Measurements from ENCODE around the gene HOXB2. TPM values are rescaled to one million over a fixed set of nuclear protein-coding genes. Genes with fewer than 3 reads are reported as not detected.
"Not testable (repeated sequence)": the region's sequence is repeated elsewhere in the genome, so short reads cannot be mapped to it uniquely, and the experiment has no call there.

HOXB2 gene
- total RNA-seq, 4 donors from 2014 or later, result 9.2 to 24.2 (median 17.1) TPM

DNA sequence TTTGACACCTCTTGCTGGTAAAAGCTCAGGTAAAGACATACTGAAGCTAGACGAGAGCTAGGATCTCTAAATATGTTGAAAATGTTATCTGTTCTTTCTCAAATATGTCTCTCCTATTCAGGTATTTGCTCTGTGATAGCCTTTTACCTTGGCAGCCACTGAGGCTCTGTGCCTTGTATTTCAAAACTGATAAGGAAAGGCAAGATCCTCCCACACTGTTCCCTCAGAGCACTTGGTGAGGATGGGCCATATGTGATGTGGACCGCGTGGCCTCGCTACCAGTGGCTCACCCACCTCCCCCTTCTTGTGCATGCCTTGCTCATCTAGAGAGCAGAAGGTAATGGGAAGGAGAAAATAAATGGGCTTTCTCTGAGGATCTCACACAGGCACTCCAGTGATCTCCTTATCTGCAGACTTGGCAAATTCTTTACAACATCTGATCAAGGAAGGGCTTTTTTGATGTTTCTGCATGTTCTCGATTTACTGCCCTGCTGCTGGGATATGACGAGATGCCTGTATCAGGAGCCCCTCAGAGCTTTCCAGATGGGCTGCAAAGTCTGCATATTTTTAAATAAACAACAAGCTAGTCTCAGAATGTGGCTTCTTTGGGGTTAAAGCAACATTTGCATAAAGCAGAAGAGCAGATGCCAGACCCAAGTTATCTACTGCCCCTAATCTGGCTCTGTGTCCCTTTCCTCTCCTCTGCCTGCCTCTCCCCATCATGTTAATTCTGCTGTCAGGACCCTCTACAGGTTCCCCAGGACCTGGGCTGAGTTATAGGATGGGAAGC, 31.0 kb downstream of the HOXB2 start:
- intact Hi-C loops (cut with DNase I), result no loop called here

DNA sequence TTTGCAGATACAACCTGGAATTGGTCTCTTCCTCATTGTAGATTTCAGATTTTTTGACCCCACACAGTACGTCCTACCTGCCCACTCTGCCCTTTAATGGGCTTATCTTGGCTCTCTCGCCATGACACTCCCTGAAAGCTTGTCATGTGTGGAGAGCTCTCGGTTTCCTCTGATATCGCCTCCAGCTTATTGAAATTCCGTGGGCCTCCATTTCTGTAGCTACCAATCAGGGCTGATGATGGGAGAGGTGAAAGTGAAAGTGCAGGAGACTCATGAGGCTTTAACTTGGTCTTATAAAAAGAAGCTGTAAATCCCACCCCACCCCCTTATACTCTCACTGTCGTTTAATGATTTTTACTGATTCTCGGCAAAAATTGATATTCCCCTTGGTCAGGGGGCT, 31.8 kb downstream of the HOXB2 start:
- Histone ChIP-seq H3K36me3 (no peaks in the 10 kb centered on the region), H3K4me1 (no peaks in the 10 kb centered on the region), H3K27ac (no peak overlapping the region), H3K4me3 (no peak overlapping the region), H3K27me3 (peaks cover 0 to 84% (median 0%) of the 10 kb centered on the region in 4 donors), H3K9me3 (no peaks in the 10 kb centered on the region)
- intact Hi-C loops (cut with DNase I), result no loop called here
- DNase-seq, result no peak
- TF ChIP-seq POLR2A (IDR thresholded peaks at IDR 0.05), result no peak
- TF ChIP-seq, protein P1, sequence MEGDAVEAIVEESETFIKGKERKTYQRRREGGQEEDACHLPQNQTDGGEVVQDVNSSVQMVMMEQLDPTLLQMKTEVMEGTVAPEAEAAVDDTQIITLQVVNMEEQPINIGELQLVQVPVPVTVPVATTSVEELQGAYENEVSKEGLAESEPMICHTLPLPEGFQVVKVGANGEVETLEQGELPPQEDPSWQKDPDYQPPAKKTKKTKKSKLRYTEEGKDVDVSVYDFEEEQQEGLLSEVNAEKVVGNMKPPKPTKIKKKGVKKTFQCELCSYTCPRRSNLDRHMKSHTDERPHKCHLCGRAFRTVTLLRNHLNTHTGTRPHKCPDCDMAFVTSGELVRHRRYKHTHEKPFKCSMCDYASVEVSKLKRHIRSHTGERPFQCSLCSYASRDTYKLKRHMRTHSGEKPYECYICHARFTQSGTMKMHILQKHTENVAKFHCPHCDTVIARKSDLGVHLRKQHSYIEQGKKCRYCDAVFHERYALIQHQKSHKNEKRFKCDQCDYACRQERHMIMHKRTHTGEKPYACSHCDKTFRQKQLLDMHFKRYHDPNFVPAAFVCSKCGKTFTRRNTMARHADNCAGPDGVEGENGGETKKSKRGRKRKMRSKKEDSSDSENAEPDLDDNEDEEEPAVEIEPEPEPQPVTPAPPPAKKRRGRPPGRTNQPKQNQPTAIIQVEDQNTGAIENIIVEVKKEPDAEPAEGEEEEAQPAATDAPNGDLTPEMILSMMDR (IDR thresholded peaks at IDR 0.05), result no peak
- WGBS, 2 donors, result 55 to 59% methylated on average over 3 to 7 of the region's 7 CpGs

More for the DNA sequence above, 31.0 kb downstream of the HOXB2 start:
- WGBS, 2 donors, result 81 to 89% methylated on average over 6 of the region's 6 CpGs
- no peak for DNase-seq
- Histone ChIP-seq H3K9me3 (no peaks in the 10 kb centered on the region), H3K36me3 (no peaks in the 10 kb centered on the region), H3K27me3 (peaks cover 0 to 84% (median 0%) of the 10 kb centered on the region in 4 donors), H3K27ac (no peak overlapping the region), H3K4me1 (no peaks in the 10 kb centered on the region), H3K4me3 (no peak overlapping the region)
- no peak for TF ChIP-seq POLR2A (IDR thresholded peaks at IDR 0.05)
- TF ChIP-seq, protein P1 (IDR thresholded peaks at IDR 0.05), result no peak

DNA sequence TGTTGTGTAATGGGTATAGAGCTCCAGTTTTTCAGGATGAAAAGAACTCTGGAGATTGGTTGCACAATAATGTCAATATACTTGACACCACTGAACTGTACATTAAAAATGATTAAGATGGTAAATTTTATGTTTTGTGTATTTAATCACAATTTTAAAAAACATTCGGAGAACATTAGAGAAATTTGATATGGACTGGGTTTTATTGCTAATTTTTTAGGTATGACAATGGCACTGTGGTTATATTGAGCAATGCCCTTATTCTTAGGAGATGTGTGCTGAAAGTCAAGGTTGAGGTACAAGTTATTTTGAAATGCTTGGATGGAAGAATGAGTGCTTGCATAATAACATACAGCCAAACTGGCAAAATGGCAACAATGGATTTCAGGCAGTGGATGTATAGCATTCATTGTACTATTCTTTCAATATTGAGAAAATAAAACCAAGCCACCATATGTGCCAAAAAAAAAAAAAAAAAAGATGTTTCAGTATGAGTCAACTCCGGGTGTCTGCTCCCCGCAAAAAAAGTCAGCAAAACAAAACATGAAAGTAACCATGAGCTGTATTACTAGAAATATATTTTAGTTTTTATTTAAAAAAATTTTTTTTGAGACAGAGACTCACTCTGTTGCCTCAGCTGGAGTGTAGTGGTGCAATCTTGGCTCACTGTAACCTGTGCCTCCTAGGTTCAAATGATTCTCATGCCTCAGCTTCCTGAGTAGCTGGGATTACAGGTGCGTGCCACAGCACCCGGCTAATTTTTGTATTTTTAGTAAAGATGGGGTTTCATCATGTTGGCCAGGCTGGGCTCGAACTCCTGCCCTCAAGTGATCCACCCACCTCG, 33.9 kb downstream of the HOXB2 start:
- Histone ChIP-seq H3K27ac (no peak overlapping the region), H3K27me3 (peaks cover 0 to 82% (median 0%) of the 10 kb centered on the region in 4 donors), H3K9me3 (no peaks in the 10 kb centered on the region), H3K4me3 (no peak overlapping the region), H3K4me1 (peaks cover 0 to 3% (median 0%) of the 10 kb centered on the region in 3 donors), H3K36me3 (no peaks in the 10 kb centered on the region)
- DNase-seq, result no peak
- intact Hi-C loops (cut with DNase I), result no loop called here
- no peak for TF ChIP-seq POLR2A (IDR thresholded peaks at IDR 0.05)
- TF ChIP-seq, protein P1 (IDR thresholded peaks at IDR 0.05), result no peak
- 48% methylated on average over 7 of the region's 7 CpGs for WGBS, 2 donors

DNA sequence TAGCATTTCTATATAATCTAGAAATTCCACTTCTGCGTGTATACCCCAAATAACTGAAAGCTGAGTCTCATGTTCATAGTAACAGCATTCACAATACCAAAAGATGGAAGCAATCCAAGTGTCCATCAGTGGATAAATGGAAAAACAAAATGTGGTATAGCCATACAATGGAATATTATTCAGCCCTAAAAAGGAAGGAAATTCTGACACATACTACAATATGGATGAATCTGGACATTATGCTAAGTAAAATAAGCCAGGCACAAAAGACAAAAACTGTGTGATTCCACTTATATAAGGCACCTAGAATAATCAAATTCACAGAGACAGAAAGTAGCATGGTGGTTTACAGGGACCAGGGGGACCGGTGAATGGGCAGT, 34.5 kb downstream of the HOXB2 start:
- intact Hi-C loops (cut with DNase I), result no loop called here
- no peaks in the 10 kb centered on the region for H3K9me3 ChIP-seq
- no peak overlapping the region for H3K27ac ChIP-seq
- H3K4me3 ChIP-seq, result no peak overlapping the region
- peaks cover 0 to 76% (median 0%) of the 10 kb centered on the region in 4 donors for H3K27me3 ChIP-seq
- peaks cover 0 to 4% (median 0%) of the 10 kb centered on the region in 3 donors for H3K4me1 ChIP-seq
- 83 to 89% methylated on average over 2 of the region's 2 CpGs for WGBS, 2 donors
- no peak for DNase-seq
- no peaks in the 10 kb centered on the region for H3K36me3 ChIP-seq
- TF ChIP-seq POLR2A (IDR thresholded peaks at IDR 0.05), result no peak
- TF ChIP-seq, protein P1 (IDR thresholded peaks at IDR 0.05), result no peak

DNA sequence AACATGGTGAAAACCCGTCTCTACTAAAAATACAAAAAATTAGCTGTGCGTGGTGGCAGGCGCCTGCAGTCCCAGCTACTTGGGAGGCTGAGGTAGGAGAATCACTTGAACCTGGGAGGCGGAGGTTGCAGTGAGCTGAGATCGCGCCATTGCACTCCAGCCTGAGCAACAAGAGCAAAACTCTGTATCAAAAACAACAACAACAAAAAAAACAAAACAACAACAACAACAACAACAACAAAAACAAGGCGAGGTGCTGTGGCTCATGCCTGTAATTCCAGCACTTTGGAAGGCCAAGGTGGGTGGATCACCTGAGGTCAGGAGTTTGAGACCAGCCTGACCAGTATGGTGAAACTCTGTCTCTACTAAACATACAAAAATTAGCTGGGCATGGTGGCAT, 35.2 kb downstream of the HOXB2 start:
- H3K27me3 ChIP-seq, result peaks cover 0 to 74% (median 0%) of the 10 kb centered on the region in 4 donors
- H3K27ac ChIP-seq; H3K36me3 ChIP-seq; H3K4me1 ChIP-seq; intact Hi-C loops (cut with DNase I); DNase-seq; H3K9me3 ChIP-seq; H3K4me3 ChIP-seq: not testable (repeated sequence)
- 95 to 97% methylated on average over 7 of the region's 7 CpGs for WGBS, 2 donors

All from esophagus squamous epithelium (tissue), 5 donors.